Chondrocyte (in vitro differentiated cells): ENCODE measurements around the gene CANT1. TPM values are rescaled to one million over a fixed set of nuclear protein-coding genes. Genes with fewer than 3 reads are reported as not detected.
A peak's percentile ranks its signal among the peaks of the same experiment; 100 is the strongest.
"Not testable (repeated sequence)": the region's sequence is repeated elsewhere in the genome, so short reads cannot be mapped to it uniquely, and the experiment has no call there.

Experiments
- DNase-seq: peaks from one replicate; pipeline ENCODE4 v3.0.0; 2021; ENCODE audit warnings: mixed read lengths, low spot score
- H3K27ac Mint-ChIP-seq: one replicate; pipeline ENCODE4 v1.8.0; 2021; ENCODE audit warnings: mild to moderate bottlenecking, moderate library complexity, mixed read lengths; ENCODE audit not compliant: unreplicated experiment
- H3K27me3 Mint-ChIP-seq: 2 replicates; pipeline ENCODE4 v1.8.0; 2021; ENCODE audit warnings: low read depth, mixed read lengths
- H3K36me3 Mint-ChIP-seq: 2 replicates; pipeline ENCODE4 v1.8.0; 2021; ENCODE audit warnings: low read depth, mixed read lengths
- H3K4me1 Mint-ChIP-seq: 2 replicates; pipeline ENCODE4 v1.8.0; 2021; ENCODE audit warnings: low read depth, mild to moderate bottlenecking, mixed read lengths
- H3K4me3 Mint-ChIP-seq: one replicate; pipeline ENCODE4 v1.8.0; 2021; ENCODE audit warnings: mild to moderate bottlenecking, moderate library complexity, mixed read lengths; ENCODE audit not compliant: unreplicated experiment
- H3K9me3 Mint-ChIP-seq: 2 replicates; pipeline ENCODE4 v1.8.0; 2021; ENCODE audit warnings: low read depth, mixed read lengths
- CTCF ChIP-seq: fragments of 200-600 bp; sonication (generic); IDR thresholded peaks from 2 replicates; pipeline ENCODE4 v1.5.0; 2021; ENCODE audit warnings: antibody characterized with exemption, mild to moderate bottlenecking, moderate library complexity
- total RNA-seq: library from RNA; stranded (reverse); gene quantifications from 3 replicates; pipeline ENCODE4 v1.2.1, GENCODE V29; 2021

The CANT1 gene
- total RNA-seq, 1 donor from 2014 or later, result 50.5 TPM

- H3K4me3 Mint-ChIP-seq, result peak overlapping the region; percentile 49
- no peaks in the 10 kb centered on the region for H3K27me3 Mint-ChIP-seq
- peak overlapping the region; percentile 83 for H3K27ac Mint-ChIP-seq
- DNase-seq, result no peak
- peaks cover 10% of the 10 kb centered on the region for H3K9me3 Mint-ChIP-seq
- H3K36me3 Mint-ChIP-seq, result peaks cover 3% of the 10 kb centered on the region
- H3K4me1 Mint-ChIP-seq, result peaks cover 26% of the 10 kb centered on the region
- no peak for TF ChIP-seq CTCF
These were observed 57.5 kb downstream of the CANT1 start for GRCh38 chr17:78951967-78952551.

GRCh38 chr17:78950870-78951269 lies 58.7 kb downstream of the CANT1 start:
- Mint-ChIP-seq H3K27ac (no peak overlapping the region), H3K4me1 (peaks cover 26% of the 10 kb centered on the region), H3K9me3 (peaks cover 10% of the 10 kb centered on the region), H3K4me3 (no peak overlapping the region), H3K36me3 (peaks cover 3% of the 10 kb centered on the region), H3K27me3 (no peaks in the 10 kb centered on the region)
- no peak for DNase-seq
- no peak for TF ChIP-seq CTCF

- Mint-ChIP-seq H3K9me3 (peaks cover 10% of the 10 kb centered on the region), H3K4me1 (peaks cover 24% of the 10 kb centered on the region)
- DNase-seq, result no peak
These were observed 62.1 kb downstream of the CANT1 start for GRCh38 chr17:78947235-78948149.

GRCh38 chr17:78946631-78947030 lies 62.9 kb downstream of the CANT1 start:
- Mint-ChIP-seq H3K36me3 (peaks cover 1% of the 10 kb centered on the region), H3K9me3 (peaks cover 10% of the 10 kb centered on the region), H3K27me3 (peaks cover 1% of the 10 kb centered on the region), H3K4me1 (peaks cover 16% of the 10 kb centered on the region), H3K4me3 (no peak overlapping the region), H3K27ac (no peak overlapping the region)
- DNase-seq, result no peak
- TF ChIP-seq CTCF, result no peak

More at GRCh38 chr17:78947235-78948149, 62.1 kb downstream of the CANT1 start:
- Mint-ChIP-seq H3K36me3 (peaks cover 1% of the 10 kb centered on the region), H3K4me3 (no peak overlapping the region), H3K27ac (no peak overlapping the region), H3K27me3 (peaks cover 1% of the 10 kb centered on the region)
- no peak for TF ChIP-seq CTCF

GRCh38 chr17:78946131-78946530 lies 63.4 kb downstream of the CANT1 start:
- H3K27ac Mint-ChIP-seq, result no peak overlapping the region
- no peak for DNase-seq
- TF ChIP-seq CTCF, result no peak
- peaks cover 9% of the 10 kb centered on the region for H3K9me3 Mint-ChIP-seq
- peaks cover 13% of the 10 kb centered on the region for H3K4me1 Mint-ChIP-seq
- peaks cover 1% of the 10 kb centered on the region for H3K27me3 Mint-ChIP-seq
- peaks cover 1% of the 10 kb centered on the region for H3K36me3 Mint-ChIP-seq
- no peak overlapping the region for H3K4me3 Mint-ChIP-seq

- not testable (repeated sequence) for DNase-seq, H3K27ac Mint-ChIP-seq, H3K27me3 Mint-ChIP-seq, H3K36me3 Mint-ChIP-seq, H3K9me3 Mint-ChIP-seq, H3K4me3 Mint-ChIP-seq
- H3K4me1 Mint-ChIP-seq, result peaks cover 19% of the 10 kb centered on the region
These were observed 64.1 kb downstream of the CANT1 start for GRCh38 chr17:78945455-78945854.
